IPS DF 6.9 (cell line): ENCODE data around the gene ANKRD33B.

Source experiments
- DNase-seq: peaks from one replicate; pipeline ENCODE4 v3.0.0-alpha.2; 2013; ENCODE audit warnings: low read depth, low spot score
- H3K27ac ChIP-seq: one replicate; pipeline ENCODE4 v1.5.1; 2013; ENCODE audit warnings: low read length, control low read depth
- H3K27me3 ChIP-seq: 2 replicates; pipeline ENCODE4 v1.6.1; 2013; ENCODE audit warnings: mild to moderate bottlenecking, low read length; ENCODE audit not compliant: control insufficient read depth, insufficient read depth
- H3K36me3 ChIP-seq: 2 replicates; pipeline ENCODE4 v1.6.1; 2013; ENCODE audit warnings: low read length; ENCODE audit not compliant: control insufficient read depth, insufficient read depth
- H3K4me1 ChIP-seq: 2 replicates; pipeline ENCODE4 v1.6.1; 2013; ENCODE audit warnings: low read length; ENCODE audit not compliant: control insufficient read depth, insufficient read depth
- H3K4me3 ChIP-seq: 2 replicates; pipeline ENCODE4 v1.5.1; 2013; ENCODE audit warnings: mild to moderate bottlenecking, low read length
- H3K9me3 ChIP-seq: 2 replicates; pipeline ENCODE4 v1.6.1; 2013; ENCODE audit warnings: low read length, inconsistent platforms; ENCODE audit not compliant: control insufficient read depth, insufficient read depth
- WGBS: extraction: QIAGEN DNeasy Blood & Tissue Kit; methylation state at CpG from one replicate; pipeline ENCODE4 v1.1.7; 2013; ENCODE audit warnings: mixed read lengths, missing lambda C conversion rate; ENCODE audit not compliant: insufficient read length, insufficient coverage; 5-methylcytosine and 5-hydroxymethylcytosine counted together

The ANKRD33B gene

GRCh38 chr5:10700516-10700915 is 136.6 kb downstream of the ANKRD33B start:
- no peak overlapping the region for H3K27ac ChIP-seq
- peaks cover 15% of the 10 kb centered on the region for H3K4me1 ChIP-seq
- no peaks in the 10 kb centered on the region for H3K9me3 ChIP-seq
- no peaks in the 10 kb centered on the region for H3K36me3 ChIP-seq
- no CpG with 5 or more reads among the region's 7 CpGs for WGBS
- DNase-seq, result no peak
- H3K27me3 ChIP-seq, result no peaks in the 10 kb centered on the region
- H3K4me3 ChIP-seq, result no peak overlapping the region

- Histone ChIP-seq H3K36me3 (no peaks in the 10 kb centered on the region), H3K4me3 (no peak overlapping the region), H3K4me1 (peaks cover 15% of the 10 kb centered on the region), H3K27ac (no peak overlapping the region), H3K9me3 (no peaks in the 10 kb centered on the region), H3K27me3 (no peaks in the 10 kb centered on the region)
- DNase-seq, result no peak
- no CpG with 5 or more reads among the region's 6 CpGs for WGBS
Observed at GRCh38 chr5:10701567-10702039, 137.7 kb downstream of the ANKRD33B start.

GRCh38 chr5:10702040-10702629 is 138.3 kb downstream of the ANKRD33B start:
- Histone ChIP-seq H3K27ac (no peak overlapping the region), H3K27me3 (no peaks in the 10 kb centered on the region), H3K4me1 (peaks cover 15% of the 10 kb centered on the region), H3K9me3 (no peaks in the 10 kb centered on the region), H3K36me3 (no peaks in the 10 kb centered on the region), H3K4me3 (no peak overlapping the region)
- DNase-seq, result no peak
- no CpG with 5 or more reads among the region's 9 CpGs for WGBS

GRCh38 chr5:10702911-10703491 is 139.1 kb downstream of the ANKRD33B start:
- no peaks in the 10 kb centered on the region for H3K36me3 ChIP-seq
- no peaks in the 10 kb centered on the region for H3K27me3 ChIP-seq
- DNase-seq, result no peak
- no peak overlapping the region for H3K4me3 ChIP-seq
- H3K9me3 ChIP-seq, result no peaks in the 10 kb centered on the region
- H3K27ac ChIP-seq, result no peak overlapping the region
- WGBS, result no CpG with 5 or more reads among the region's 7 CpGs
- peaks cover 18% of the 10 kb centered on the region for H3K4me1 ChIP-seq

GRCh38 chr5:10703676-10704075 is 139.8 kb downstream of the ANKRD33B start:
- DNase-seq, result no peak
- H3K27me3 ChIP-seq, result no peaks in the 10 kb centered on the region
- H3K4me1 ChIP-seq, result peaks cover 18% of the 10 kb centered on the region
- H3K27ac ChIP-seq, result no peak overlapping the region
- WGBS, result no CpG with 5 or more reads among the region's 5 CpGs
- no peaks in the 10 kb centered on the region for H3K9me3 ChIP-seq
- no peak overlapping the region for H3K4me3 ChIP-seq
- H3K36me3 ChIP-seq, result no peaks in the 10 kb centered on the region

- Histone ChIP-seq H3K36me3 (no peaks in the 10 kb centered on the region), H3K27me3 (no peaks in the 10 kb centered on the region), H3K9me3 (no peaks in the 10 kb centered on the region), H3K4me3 (no peak overlapping the region), H3K27ac (no peak overlapping the region), H3K4me1 (peaks cover 17% of the 10 kb centered on the region)
- no peak for DNase-seq
- no CpG with 5 or more reads among the region's 10 CpGs for WGBS
Observed at GRCh38 chr5:10704949-10705621, 141.2 kb downstream of the ANKRD33B start.

- Histone ChIP-seq H3K27me3 (no peaks in the 10 kb centered on the region), H3K27ac (no peak overlapping the region), H3K4me3 (no peak overlapping the region), H3K9me3 (no peaks in the 10 kb centered on the region), H3K4me1 (peaks cover 13% of the 10 kb centered on the region), H3K36me3 (no peaks in the 10 kb centered on the region)
- DNase-seq, result no peak
- no CpG with 5 or more reads among the region's 2 CpGs for WGBS
Observed at GRCh38 chr5:10705747-10706146, 141.9 kb downstream of the ANKRD33B start.

GRCh38 chr5:10706326-10706725 is 142.5 kb downstream of the ANKRD33B start:
- Histone ChIP-seq H3K27ac (no peak overlapping the region), H3K27me3 (no peaks in the 10 kb centered on the region), H3K4me3 (no peak overlapping the region), H3K4me1 (peaks cover 11% of the 10 kb centered on the region), H3K36me3 (no peaks in the 10 kb centered on the region), H3K9me3 (no peaks in the 10 kb centered on the region)
- no CpG with 5 or more reads among the region's 4 CpGs for WGBS
- DNase-seq, result no peak
